ENCODE data around the gene SLC38A3.

SLC38A3 gene

GRCh38 chr3:50194903-50195500 lies 10.1 kb upstream of the SLC38A3 start:
- Histone ChIP-seq H3K9me3 (ENCODE audit: control insufficient read depth, low read depth, low read length) (no peaks in the 10 kb centered on the region), H3K4me1 (ENCODE audit: control insufficient read depth, low read depth, low read length) (peaks cover 5% of the 10 kb centered on the region), H3K27ac (ENCODE audit: low read length) (no peak overlapping the region), H3K27me3 (ENCODE audit: control insufficient read depth, insufficient read depth, low read length) (peaks cover 6% of the 10 kb centered on the region), H3K9ac (ENCODE audit: low read length) (no peak overlapping the region), H3K36me3 (ENCODE audit: control insufficient read depth, low read depth, low read length) (no peaks in the 10 kb centered on the region), H3K4me3 (ENCODE audit: low read length) (peak overlapping the region; percentile 27)

DNA sequence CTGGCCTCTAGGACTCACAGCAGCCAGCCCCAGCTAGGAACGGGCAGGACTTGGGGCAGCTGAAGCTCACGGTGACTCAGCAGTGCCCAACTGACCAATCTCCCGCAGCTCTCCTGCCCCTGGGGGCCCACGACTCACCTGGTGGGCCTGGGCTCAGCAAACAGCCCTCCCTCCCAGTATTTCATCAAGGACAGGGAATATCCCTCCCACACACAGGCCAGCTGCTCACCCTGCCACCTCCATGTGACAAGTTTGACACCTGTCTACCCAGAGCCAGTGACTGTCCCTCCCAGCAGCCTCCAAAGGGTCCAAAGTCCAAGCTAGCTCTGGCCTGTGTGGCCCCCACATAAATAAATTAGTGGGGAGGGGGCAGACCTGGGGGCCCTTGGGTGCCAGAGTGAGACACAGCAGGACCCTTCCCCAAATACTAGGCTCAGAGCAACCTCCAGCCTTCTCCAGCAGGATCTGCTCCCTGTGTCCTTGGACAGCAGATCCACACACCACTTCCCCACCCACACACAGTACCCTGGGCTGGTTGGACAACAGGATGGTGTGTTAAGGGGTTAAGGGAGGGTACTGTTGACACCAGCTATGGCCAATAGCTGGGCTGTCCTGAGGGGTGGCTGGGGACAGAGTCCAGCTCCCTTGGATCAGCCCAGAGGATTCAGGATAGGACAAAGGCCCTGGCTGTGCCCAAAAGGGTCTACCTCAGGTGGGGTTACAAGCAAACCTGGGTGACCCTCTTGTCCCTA lies 9.4 kb upstream of the SLC38A3 start:
- H3K4me3 ChIP-seq (ENCODE audit: low read length) = no peak overlapping the region
- H3K4me1 ChIP-seq (ENCODE audit: control insufficient read depth, low read depth, low read length) = peaks cover 5% of the 10 kb centered on the region
- H3K9me3 ChIP-seq (ENCODE audit: control insufficient read depth, low read depth, low read length) = no peaks in the 10 kb centered on the region
- no peaks in the 10 kb centered on the region for H3K36me3 ChIP-seq (ENCODE audit: control insufficient read depth, low read depth, low read length)
- no peak overlapping the region for H3K27ac ChIP-seq (ENCODE audit: low read length)
- no peak overlapping the region for H3K9ac ChIP-seq (ENCODE audit: low read length)
- peaks cover 6% of the 10 kb centered on the region for H3K27me3 ChIP-seq (ENCODE audit: control insufficient read depth, insufficient read depth, low read length)

DNA sequence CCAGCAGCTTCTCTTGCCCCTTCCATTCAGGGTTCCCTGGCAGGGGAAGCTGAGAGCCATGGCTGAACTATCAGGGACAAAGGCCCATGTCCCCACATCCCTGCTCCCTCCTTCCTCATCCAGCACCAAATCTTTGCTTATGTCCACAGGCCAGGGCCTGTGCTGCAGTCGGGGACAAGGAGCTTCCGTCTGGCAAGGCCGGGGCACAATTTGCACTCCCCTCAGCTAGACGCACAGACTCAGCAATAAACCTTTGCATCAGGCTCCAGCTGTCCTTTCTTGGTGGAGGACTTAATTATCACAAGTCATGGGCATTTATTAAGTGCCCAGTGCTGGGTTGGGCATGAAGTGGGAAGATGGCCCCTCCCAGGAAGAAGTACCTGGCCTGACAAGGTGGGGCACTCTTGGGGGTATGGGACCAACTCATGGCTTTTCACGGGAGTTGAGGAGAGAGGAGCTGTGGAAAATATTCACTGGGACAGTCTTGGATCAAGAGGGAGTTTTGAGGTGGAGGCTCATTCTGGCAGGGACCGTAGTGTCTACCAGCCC lies 8.7 kb upstream of the SLC38A3 start:
- Histone ChIP-seq H3K27ac (ENCODE audit: low read length) (no peak overlapping the region), H3K9me3 (ENCODE audit: control insufficient read depth, low read depth, low read length) (no peaks in the 10 kb centered on the region), H3K27me3 (ENCODE audit: control insufficient read depth, insufficient read depth, low read length) (peaks cover 6% of the 10 kb centered on the region), H3K4me3 (ENCODE audit: low read length) (no peak overlapping the region), H3K4me1 (ENCODE audit: control insufficient read depth, low read depth, low read length) (peaks cover 5% of the 10 kb centered on the region), H3K36me3 (ENCODE audit: control insufficient read depth, low read depth, low read length) (no peaks in the 10 kb centered on the region), H3K9ac (ENCODE audit: low read length) (no peak overlapping the region)

- Histone ChIP-seq H3K27me3 (ENCODE audit: control insufficient read depth, insufficient read depth, low read length) (peaks cover 31% of the 10 kb centered on the region), H3K27ac (ENCODE audit: low read length) (no peak overlapping the region), H3K4me3 (ENCODE audit: low read length) (no peak overlapping the region), H3K9ac (ENCODE audit: low read length) (no peak overlapping the region), H3K4me1 (ENCODE audit: control insufficient read depth, low read depth, low read length) (peaks cover 2% of the 10 kb centered on the region), H3K9me3 (ENCODE audit: control insufficient read depth, low read depth, low read length) (no peaks in the 10 kb centered on the region), H3K36me3 (ENCODE audit: control insufficient read depth, low read depth, low read length) (no peaks in the 10 kb centered on the region)
Observed at GRCh38 chr3:50201573-50202315, 3.3 kb upstream of the SLC38A3 start.

DNA sequence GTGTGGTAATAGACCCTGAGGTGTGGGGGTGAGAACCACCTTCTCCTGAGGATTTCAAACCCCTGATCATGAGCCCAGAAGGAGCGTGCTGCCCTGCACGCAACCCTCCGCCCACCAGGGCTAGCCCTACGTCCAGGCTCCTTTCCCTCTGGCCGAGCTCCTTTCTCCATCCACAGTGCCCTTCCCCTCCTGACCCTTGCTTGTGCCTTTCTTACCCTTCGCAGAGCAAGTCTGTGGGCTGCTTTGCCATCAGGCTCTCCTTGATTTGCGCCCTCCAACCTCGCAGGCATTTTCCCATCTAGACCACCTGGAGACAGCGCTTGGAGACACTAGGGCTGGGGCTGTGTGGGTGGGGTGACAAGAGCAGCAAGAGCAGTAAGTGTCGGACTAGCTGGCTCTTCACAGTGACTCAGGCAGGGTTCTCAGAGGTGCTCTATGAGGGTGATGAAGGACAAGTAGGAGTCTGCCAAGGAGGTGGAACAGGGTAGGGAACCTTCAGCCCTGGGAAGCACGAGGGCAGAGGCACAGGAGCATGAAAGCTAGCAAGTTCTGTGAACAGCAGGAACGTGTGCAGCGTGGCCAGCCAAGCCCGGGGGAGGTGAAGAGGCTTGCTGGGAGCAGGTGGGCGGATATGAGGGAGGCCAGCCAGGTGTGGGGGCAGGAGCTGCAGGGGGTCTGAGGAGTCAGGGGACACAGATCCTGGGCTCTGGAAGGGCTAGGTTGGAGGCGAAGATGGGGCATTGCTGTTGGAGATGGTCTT lies 2.5 kb upstream of the SLC38A3 start:
- Histone ChIP-seq H3K9me3 (ENCODE audit: control insufficient read depth, low read depth, low read length) (no peaks in the 10 kb centered on the region), H3K4me1 (ENCODE audit: control insufficient read depth, low read depth, low read length) (peaks cover 2% of the 10 kb centered on the region), H3K27ac (ENCODE audit: low read length) (no peak overlapping the region), H3K4me3 (ENCODE audit: low read length) (no peak overlapping the region), H3K27me3 (ENCODE audit: control insufficient read depth, insufficient read depth, low read length) (peaks cover 35% of the 10 kb centered on the region), H3K9ac (ENCODE audit: low read length) (no peak overlapping the region), H3K36me3 (ENCODE audit: control insufficient read depth, low read depth, low read length) (no peaks in the 10 kb centered on the region)

- Histone ChIP-seq H3K9ac (ENCODE audit: low read length) (no peak overlapping the region), H3K4me3 (ENCODE audit: low read length) (no peak overlapping the region), H3K27ac (ENCODE audit: low read length) (no peak overlapping the region), H3K4me1 (ENCODE audit: control insufficient read depth, low read depth, low read length) (peaks cover 2% of the 10 kb centered on the region), H3K36me3 (ENCODE audit: control insufficient read depth, low read depth, low read length) (no peaks in the 10 kb centered on the region), H3K9me3 (ENCODE audit: control insufficient read depth, low read depth, low read length) (no peaks in the 10 kb centered on the region), H3K27me3 (ENCODE audit: control insufficient read depth, insufficient read depth, low read length) (peaks cover 35% of the 10 kb centered on the region)
Observed at GRCh38 chr3:50203113-50203808, 1.8 kb upstream of the SLC38A3 start.

DNA sequence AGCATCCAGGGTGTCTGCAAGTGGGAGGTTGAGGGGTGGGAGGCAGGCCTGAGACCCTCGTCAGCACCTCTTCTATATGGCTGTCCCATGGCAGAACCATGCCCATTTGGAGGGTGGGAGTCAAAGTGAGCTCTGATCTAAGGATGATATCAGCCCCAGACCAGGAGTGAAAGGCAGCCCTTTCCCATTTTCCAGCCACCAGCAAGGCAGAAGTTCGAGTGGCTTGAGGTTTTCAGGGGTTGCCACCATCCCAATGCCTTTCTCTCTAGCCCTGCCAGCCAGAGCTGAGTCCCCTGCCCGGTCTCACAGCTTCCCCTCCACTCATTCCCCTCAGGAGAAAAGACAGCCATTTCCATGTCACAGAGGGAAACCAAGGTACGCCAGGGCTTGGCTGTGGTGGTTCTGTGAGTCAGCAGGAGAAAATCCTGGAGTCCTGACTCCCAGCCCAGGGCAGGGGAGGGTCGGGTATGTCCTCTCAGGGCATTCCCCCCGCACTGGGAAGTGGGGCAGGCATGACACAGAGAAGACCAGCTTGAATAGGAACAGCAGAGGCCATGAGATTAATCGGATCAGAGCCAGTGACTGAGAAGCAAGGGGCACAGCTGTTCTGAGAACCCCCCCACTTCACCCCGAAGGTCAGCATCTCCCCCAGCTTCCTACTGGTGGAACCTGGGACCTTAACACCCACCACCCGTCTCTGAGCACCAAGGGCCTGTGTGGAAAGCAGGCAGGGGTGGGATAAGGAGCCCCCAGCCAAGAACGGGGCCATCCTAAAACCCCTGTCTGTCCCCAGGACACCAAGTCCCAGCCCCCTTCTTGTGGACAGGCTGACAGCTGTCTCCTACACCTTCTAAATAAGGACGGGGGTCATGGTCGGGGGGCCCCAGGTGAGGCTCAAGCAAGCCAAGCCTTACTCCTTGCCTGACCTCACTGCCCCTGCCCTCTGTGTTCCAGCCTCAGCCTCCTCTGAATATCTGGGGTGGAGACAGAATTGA lies 965 bp upstream of the SLC38A3 start:
- Histone ChIP-seq H3K4me3 (ENCODE audit: low read length) (no peak overlapping the region), H3K36me3 (ENCODE audit: control insufficient read depth, low read depth, low read length) (no peaks in the 10 kb centered on the region), H3K27me3 (ENCODE audit: control insufficient read depth, insufficient read depth, low read length) (peaks cover 35% of the 10 kb centered on the region), H3K9me3 (ENCODE audit: control insufficient read depth, low read depth, low read length) (no peaks in the 10 kb centered on the region), H3K4me1 (ENCODE audit: control insufficient read depth, low read depth, low read length) (peaks cover 2% of the 10 kb centered on the region), H3K9ac (ENCODE audit: low read length) (no peak overlapping the region), H3K27ac (ENCODE audit: low read length) (no peak overlapping the region)

GRCh38 chr3:50205413-50206276 lies 574 bp downstream of the SLC38A3 start:
- H3K27me3 ChIP-seq (ENCODE audit: control insufficient read depth, insufficient read depth, low read length) = peaks cover 35% of the 10 kb centered on the region
- H3K27ac ChIP-seq (ENCODE audit: low read length) = no peak overlapping the region
- H3K36me3 ChIP-seq (ENCODE audit: control insufficient read depth, low read depth, low read length) = no peaks in the 10 kb centered on the region
- H3K9me3 ChIP-seq (ENCODE audit: control insufficient read depth, low read depth, low read length) = no peaks in the 10 kb centered on the region
- peak overlapping the region; percentile 3 for H3K9ac ChIP-seq (ENCODE audit: low read length)
- peak overlapping the region; percentile 59 for H3K4me3 ChIP-seq (ENCODE audit: low read length)
- peaks cover 4% of the 10 kb centered on the region for H3K4me1 ChIP-seq (ENCODE audit: control insufficient read depth, low read depth, low read length)

DNA sequence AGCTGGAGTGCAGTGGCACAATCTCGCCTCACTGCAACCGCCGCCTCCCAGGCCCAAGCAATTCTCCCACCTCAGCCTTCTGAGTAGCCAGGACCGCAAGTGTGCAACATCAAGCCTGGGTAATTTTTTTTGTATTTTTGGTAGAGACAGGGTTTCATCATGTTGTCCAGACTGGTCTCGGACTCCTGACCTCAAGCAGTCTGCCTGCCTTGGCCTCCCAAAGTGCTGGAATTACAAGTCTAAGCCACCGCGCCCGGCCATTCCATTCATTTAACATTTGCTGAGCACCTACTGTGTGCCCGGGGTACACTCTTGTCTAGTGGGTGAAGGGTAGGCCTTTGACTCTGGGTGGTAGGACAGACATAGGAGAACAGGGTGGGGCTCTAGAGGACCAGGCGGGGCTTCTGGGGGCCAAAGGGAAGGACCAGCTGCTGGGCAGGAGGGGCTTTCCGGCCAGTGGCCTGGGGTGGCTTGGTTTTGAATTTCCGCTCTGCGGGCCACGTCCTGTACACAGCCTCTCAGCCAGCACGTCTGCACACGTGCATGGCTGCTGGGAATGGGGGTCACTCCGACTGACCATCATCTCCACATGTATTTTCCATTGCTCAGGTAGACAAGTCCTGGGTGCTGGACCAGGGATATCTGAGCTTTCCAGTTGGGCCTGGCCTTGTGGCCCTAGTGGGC lies 2.4 kb downstream of the SLC38A3 start:
- H3K4me3 ChIP-seq (ENCODE audit: low read length) = no peak overlapping the region
- peaks cover 35% of the 10 kb centered on the region for H3K27me3 ChIP-seq (ENCODE audit: control insufficient read depth, insufficient read depth, low read length)
- no peak overlapping the region for H3K9ac ChIP-seq (ENCODE audit: low read length)
- no peak overlapping the region for H3K27ac ChIP-seq (ENCODE audit: low read length)
- peaks cover 6% of the 10 kb centered on the region for H3K4me1 ChIP-seq (ENCODE audit: control insufficient read depth, low read depth, low read length)
- H3K36me3 ChIP-seq (ENCODE audit: control insufficient read depth, low read depth, low read length) = no peaks in the 10 kb centered on the region
- no peaks in the 10 kb centered on the region for H3K9me3 ChIP-seq (ENCODE audit: control insufficient read depth, low read depth, low read length)
